Peyer's patch (tissue), 4 donors: Measurements from ENCODE around the gene CMKLR1.

Experiments
- CTCF ChIP-seq, 6 experiments: fragments of 450-650 bp in 4 of 6; fragments of 200-600 bp in 2 of 6; sonication (generic) in 1 of 6; IDR thresholded peaks; one replicate each; pipeline ENCODE4 v1.5.1; 2017 to 2019; ENCODE audit warnings: antibody characterized with exemption in 6 of 6, mild to moderate bottlenecking in 3 of 6, moderate library complexity in 1 of 6
- POLR2A ChIP-seq, 2 donors: fragments of 450-650 bp; IDR thresholded peaks; one replicate each; pipeline ENCODE4 v1.5.1; 2017; ENCODE audit warnings: antibody characterized with exemption in 2 of 2, mild to moderate bottlenecking in 2 of 2, moderate library complexity in 2 of 2

- TF ChIP-seq POLR2A (IDR thresholded peaks at IDR 0.05) (no peak), CTCF (IDR thresholded peaks at IDR 0.05) (no peak)
Observed at GRCh38 chr12:108367436-108367835, 28.3 kb upstream of the CMKLR1 start.
